Panc1 (cell line): ENCODE results near the gene STX12.

Experiments used
- CTCF ChIP-seq: fragments of 450-650 bp; IDR thresholded peaks from 2 replicates; pipeline ENCODE4 v1.5.1; 2017; ENCODE audit warnings: mild to moderate bottlenecking
- POLR2AphosphoS5 ChIP-seq: IDR thresholded peaks from 2 replicates; pipeline ENCODE4 v1.6.1; 2012; ENCODE audit warnings: mild to moderate bottlenecking, low read depth, low read length, moderate library complexity
- SIN3A ChIP-seq: IDR thresholded peaks from 2 replicates; pipeline ENCODE4 v1.6.1; 2012; ENCODE audit warnings: low read depth, mild to moderate bottlenecking, low read length, moderate library complexity, borderline replicate concordance; ENCODE audit not compliant: insufficient read depth
- TF ChIP-seq, protein P1 (sequence below), 2 experiments: IDR thresholded peaks; 2 replicates each; pipeline ENCODE4 v1.6.1; 2011 to 2012; ENCODE audit warnings: low read depth in 2 of 2, control low read depth in 1 of 2, low read length in 1 of 2, mild to moderate bottlenecking in 1 of 2, moderate library complexity in 1 of 2; ENCODE audit not compliant: insufficient read depth in 1 of 2

- TF ChIP-seq CTCF: no peak
- TF ChIP-seq POLR2AphosphoS5: no peak
- TF ChIP-seq, protein P1, sequence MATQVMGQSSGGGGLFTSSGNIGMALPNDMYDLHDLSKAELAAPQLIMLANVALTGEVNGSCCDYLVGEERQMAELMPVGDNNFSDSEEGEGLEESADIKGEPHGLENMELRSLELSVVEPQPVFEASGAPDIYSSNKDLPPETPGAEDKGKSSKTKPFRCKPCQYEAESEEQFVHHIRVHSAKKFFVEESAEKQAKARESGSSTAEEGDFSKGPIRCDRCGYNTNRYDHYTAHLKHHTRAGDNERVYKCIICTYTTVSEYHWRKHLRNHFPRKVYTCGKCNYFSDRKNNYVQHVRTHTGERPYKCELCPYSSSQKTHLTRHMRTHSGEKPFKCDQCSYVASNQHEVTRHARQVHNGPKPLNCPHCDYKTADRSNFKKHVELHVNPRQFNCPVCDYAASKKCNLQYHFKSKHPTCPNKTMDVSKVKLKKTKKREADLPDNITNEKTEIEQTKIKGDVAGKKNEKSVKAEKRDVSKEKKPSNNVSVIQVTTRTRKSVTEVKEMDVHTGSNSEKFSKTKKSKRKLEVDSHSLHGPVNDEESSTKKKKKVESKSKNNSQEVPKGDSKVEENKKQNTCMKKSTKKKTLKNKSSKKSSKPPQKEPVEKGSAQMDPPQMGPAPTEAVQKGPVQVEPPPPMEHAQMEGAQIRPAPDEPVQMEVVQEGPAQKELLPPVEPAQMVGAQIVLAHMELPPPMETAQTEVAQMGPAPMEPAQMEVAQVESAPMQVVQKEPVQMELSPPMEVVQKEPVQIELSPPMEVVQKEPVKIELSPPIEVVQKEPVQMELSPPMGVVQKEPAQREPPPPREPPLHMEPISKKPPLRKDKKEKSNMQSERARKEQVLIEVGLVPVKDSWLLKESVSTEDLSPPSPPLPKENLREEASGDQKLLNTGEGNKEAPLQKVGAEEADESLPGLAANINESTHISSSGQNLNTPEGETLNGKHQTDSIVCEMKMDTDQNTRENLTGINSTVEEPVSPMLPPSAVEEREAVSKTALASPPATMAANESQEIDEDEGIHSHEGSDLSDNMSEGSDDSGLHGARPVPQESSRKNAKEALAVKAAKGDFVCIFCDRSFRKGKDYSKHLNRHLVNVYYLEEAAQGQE (IDR thresholded peaks at IDR 0.05; ENCODE audit: insufficient read depth in 1 of 2, low read depth in 2 of 2, low read length in 1 of 2): no peak
- TF ChIP-seq SIN3A: no peak
Measured at GRCh38 chr1:27809883-27810282, 36.9 kb downstream of the STX12 start.
